DOHH2 (cell line): Measurements from ENCODE around the gene PDE6B.

Experiments used
- H3F3A ChIP-seq: fragments of 200-600 bp; sonication (generic), shearing (Covaris generic); 2 replicates; pipeline ENCODE4 v1.6.0; 2016; ENCODE audit warnings: antibody characterized with exemption, mild to moderate bottlenecking; ENCODE audit not compliant: control insufficient read depth, insufficient read depth
- H3K27ac ChIP-seq: fragments of 200-600 bp; sonication (generic); 2 replicates; pipeline ENCODE4 v1.5.1; 2014; ENCODE audit warnings: low read depth, mild to moderate bottlenecking, low read length, moderate library complexity
- H3K27me3 ChIP-seq: fragments of 200-600 bp; sonication (generic); 2 replicates; pipeline ENCODE4 v1.6.1; 2014; ENCODE audit warnings: mild to moderate bottlenecking, low read length, mixed read lengths; ENCODE audit not compliant: control insufficient read depth
- H3K36me3 ChIP-seq: fragments of 200-600 bp; sonication (generic); 2 replicates; pipeline ENCODE4 v1.6.1; 2014; ENCODE audit warnings: mild to moderate bottlenecking, low read length, moderate library complexity, mixed read lengths; ENCODE audit not compliant: control insufficient read depth
- H3K4me1 ChIP-seq: fragments of 200-600 bp; sonication (generic); 2 replicates; pipeline ENCODE4 v1.6.1; 2014; ENCODE audit warnings: mild to moderate bottlenecking, low read length, mixed read lengths; ENCODE audit not compliant: control insufficient read depth
- H3K4me2 ChIP-seq: fragments of 200-600 bp; sonication (generic); 2 replicates; pipeline ENCODE4 v1.6.0; 2014; ENCODE audit warnings: mild to moderate bottlenecking, low read length, moderate library complexity
- H3K4me3 ChIP-seq: fragments of 200-600 bp; sonication (generic); 2 replicates; pipeline ENCODE4 v1.5.1; 2014; ENCODE audit warnings: mild to moderate bottlenecking, low read length, mixed read lengths
- H3K79me2 ChIP-seq: fragments of 200-600 bp; sonication (generic); 2 replicates; pipeline ENCODE4 v1.6.1; 2014; ENCODE audit warnings: mild to moderate bottlenecking, low read length, mixed read lengths; ENCODE audit not compliant: control insufficient read depth
- H3K9me2 ChIP-seq: fragments of 200-600 bp; sonication (generic); replicated peaks from 2 replicates; pipeline ENCODE4 v1.6.1; 2014; ENCODE audit warnings: mild to moderate bottlenecking, low read length, mixed read lengths; ENCODE audit not compliant: control insufficient read depth
- H3K9me3 ChIP-seq: fragments of 200-600 bp; sonication (generic); 2 replicates; pipeline ENCODE4 v1.6.1; 2014; ENCODE audit warnings: antibody characterized with exemption, low read length, mixed read lengths; ENCODE audit not compliant: control insufficient read depth, insufficient read depth
- H4K20me1 ChIP-seq: fragments of 200-600 bp; sonication (generic); 2 replicates; pipeline ENCODE4 v1.6.0; 2014; ENCODE audit warnings: low read depth, mild to moderate bottlenecking, antibody characterized with exemption, low read length, moderate library complexity; ENCODE audit not compliant: control insufficient read depth, insufficient read depth
- EZH2phosphoT487 ChIP-seq: fragments of 200-600 bp; sonication (generic); IDR thresholded peaks from 2 replicates; pipeline ENCODE4 v1.6.1; 2017; ENCODE audit warnings: borderline replicate concordance, mild to moderate bottlenecking, antibody characterized with exemption, low read length, moderate library complexity, mixed read lengths
- TF ChIP-seq, protein P1 (sequence below): fragments of 200-600 bp; sonication (generic); IDR thresholded peaks from one replicate; pipeline ENCODE4 v1.5.1; 2014; ENCODE audit warnings: antibody characterized with exemption, mild to moderate bottlenecking, low read depth, low read length; ENCODE audit not compliant: poor library complexity, severe bottlenecking

PDE6B gene

DNA sequence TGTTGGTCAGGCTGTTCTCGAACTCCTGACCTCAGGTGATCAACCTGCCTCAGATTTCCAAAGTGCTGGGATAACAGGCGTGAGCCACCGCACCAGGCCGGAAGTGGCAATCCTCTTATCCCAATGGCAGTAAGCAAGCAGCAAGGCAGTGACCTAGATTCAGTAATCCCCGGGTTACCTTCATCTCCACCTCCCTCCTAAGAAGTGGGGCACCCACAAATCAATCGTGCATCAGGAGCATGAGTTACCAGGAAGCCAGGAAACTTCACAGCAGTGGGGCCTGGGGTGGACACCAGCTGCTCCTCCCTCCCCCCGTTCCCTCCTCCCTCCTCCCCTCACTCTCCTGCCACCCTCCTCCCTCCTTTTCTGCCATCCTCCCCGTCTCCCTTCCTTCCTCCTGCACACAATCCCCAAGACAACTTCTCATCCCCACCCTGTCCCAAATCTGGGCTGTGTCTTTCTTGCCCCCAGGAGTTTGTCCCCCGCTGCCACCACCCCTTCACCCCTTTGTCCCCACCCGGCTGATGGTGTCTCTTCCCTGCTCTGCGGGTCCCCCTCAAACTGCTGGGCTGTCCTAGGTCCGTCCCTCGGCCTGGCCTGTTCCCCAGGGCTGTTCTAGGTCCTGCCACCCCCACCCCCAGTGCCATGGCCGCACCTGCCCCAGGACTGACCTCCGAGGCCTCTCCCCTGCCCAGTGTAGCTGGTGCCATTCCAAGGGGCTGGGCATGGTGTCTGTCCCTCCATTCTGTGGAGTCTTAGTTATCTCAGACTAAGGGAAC is 2.2 kb downstream of the PDE6B start:
- H3K4me1 ChIP-seq = no peaks in the 10 kb centered on the region
- no peaks in the 10 kb centered on the region for H3F3A ChIP-seq
- TF ChIP-seq EZH2phosphoT487 = no peak
- TF ChIP-seq, protein P1, sequence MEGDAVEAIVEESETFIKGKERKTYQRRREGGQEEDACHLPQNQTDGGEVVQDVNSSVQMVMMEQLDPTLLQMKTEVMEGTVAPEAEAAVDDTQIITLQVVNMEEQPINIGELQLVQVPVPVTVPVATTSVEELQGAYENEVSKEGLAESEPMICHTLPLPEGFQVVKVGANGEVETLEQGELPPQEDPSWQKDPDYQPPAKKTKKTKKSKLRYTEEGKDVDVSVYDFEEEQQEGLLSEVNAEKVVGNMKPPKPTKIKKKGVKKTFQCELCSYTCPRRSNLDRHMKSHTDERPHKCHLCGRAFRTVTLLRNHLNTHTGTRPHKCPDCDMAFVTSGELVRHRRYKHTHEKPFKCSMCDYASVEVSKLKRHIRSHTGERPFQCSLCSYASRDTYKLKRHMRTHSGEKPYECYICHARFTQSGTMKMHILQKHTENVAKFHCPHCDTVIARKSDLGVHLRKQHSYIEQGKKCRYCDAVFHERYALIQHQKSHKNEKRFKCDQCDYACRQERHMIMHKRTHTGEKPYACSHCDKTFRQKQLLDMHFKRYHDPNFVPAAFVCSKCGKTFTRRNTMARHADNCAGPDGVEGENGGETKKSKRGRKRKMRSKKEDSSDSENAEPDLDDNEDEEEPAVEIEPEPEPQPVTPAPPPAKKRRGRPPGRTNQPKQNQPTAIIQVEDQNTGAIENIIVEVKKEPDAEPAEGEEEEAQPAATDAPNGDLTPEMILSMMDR = no peak
- no peaks in the 10 kb centered on the region for H3K9me2 ChIP-seq
- no peak overlapping the region for H3K4me3 ChIP-seq
- H3K36me3 ChIP-seq = no peaks in the 10 kb centered on the region
- H3K9me3 ChIP-seq = peaks cover 33% of the 10 kb centered on the region; the same call in 1 of the 2 replicates
- H3K4me2 ChIP-seq = no peak overlapping the region
- no peaks in the 10 kb centered on the region for H4K20me1 ChIP-seq
- no peaks in the 10 kb centered on the region for H3K79me2 ChIP-seq
- H3K27me3 ChIP-seq = no peaks in the 10 kb centered on the region
- H3K27ac ChIP-seq = no peak overlapping the region

DNA sequence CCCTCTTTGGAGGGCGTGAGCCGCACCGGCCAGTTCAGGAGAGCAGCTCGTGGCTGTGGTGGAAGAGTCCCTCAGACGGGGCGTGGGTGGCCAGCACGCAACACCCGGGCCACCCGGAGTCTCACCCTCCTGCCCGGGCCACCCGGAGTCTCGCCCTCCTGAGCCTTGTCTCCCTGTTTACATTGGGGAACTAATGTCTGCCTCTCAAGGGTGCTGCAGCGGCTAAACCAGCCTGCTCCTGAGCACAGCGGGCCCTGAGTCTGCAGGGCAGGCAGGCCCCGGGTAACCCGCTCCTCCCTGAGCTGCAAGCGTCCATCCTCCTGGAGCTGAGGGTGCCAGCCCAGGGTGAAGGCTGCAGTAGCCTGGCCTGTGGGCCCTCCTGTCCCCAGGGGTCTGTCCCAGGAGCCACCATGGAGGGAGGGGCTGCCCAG is 3.0 kb downstream of the PDE6B start:
- H3K4me3 ChIP-seq = no peak overlapping the region
- no peaks in the 10 kb centered on the region for H3K36me3 ChIP-seq
- no peaks in the 10 kb centered on the region for H3F3A ChIP-seq
- H3K79me2 ChIP-seq = no peaks in the 10 kb centered on the region
- TF ChIP-seq, protein P1 = no peak
- TF ChIP-seq EZH2phosphoT487 = no peak
- no peak overlapping the region for H3K27ac ChIP-seq
- no peaks in the 10 kb centered on the region for H3K4me1 ChIP-seq
- no peaks in the 10 kb centered on the region for H3K9me2 ChIP-seq
- no peaks in the 10 kb centered on the region for H4K20me1 ChIP-seq
- H3K4me2 ChIP-seq = no peak overlapping the region
- no peaks in the 10 kb centered on the region for H3K27me3 ChIP-seq
- H3K9me3 ChIP-seq = peaks cover 32% of the 10 kb centered on the region; the same call in 1 of the 2 replicates

DNA sequence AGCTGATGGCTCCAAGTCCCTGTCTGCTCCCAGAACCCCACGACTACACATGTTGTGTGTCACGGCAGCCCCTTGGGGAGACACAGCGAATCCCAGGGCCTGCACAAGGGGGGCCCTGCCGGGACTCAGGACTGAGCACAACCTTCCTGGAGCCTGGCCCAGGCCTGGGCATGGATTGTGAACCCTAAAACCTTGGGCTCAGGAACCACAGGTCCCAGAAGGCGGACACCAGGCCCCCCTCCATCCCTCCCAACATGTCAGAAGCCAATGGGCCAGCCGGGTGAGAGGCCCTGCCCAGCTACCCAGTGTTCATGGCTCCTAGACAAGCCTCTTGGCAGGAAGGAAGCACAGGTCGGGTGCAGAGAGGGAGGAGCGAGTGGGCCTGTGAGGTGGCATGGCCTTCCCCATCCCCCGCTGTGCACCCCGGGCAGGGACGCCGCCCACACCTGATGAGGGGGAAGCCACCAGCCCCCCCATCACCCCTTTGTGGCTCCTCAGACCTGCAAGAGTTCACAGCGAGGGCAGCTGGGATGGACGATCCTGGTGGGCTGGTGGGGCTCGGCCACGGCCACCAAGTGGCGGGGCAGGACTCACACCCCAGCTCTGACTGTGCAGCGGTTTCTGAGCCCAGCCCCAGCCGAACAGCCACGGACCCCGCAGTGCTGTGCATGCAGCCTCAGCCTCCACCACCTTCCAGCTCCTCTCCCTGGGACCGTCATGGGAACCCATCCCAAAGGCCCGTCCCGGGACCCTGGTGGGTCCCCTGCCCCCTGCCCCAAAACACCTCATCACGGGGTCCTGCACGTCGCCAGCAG is 3.7 kb downstream of the PDE6B start:
- no peaks in the 10 kb centered on the region for H3K36me3 ChIP-seq
- H3K27ac ChIP-seq = no peak overlapping the region
- no peaks in the 10 kb centered on the region for H3K27me3 ChIP-seq
- TF ChIP-seq EZH2phosphoT487 = no peak
- TF ChIP-seq, protein P1 = no peak
- H3F3A ChIP-seq = no peaks in the 10 kb centered on the region
- no peaks in the 10 kb centered on the region for H3K4me1 ChIP-seq
- H3K79me2 ChIP-seq = no peaks in the 10 kb centered on the region
- H3K4me2 ChIP-seq = no peak overlapping the region
- peaks cover 28% of the 10 kb centered on the region; the same call in 1 of the 2 replicates for H3K9me3 ChIP-seq
- no peak overlapping the region for H3K4me3 ChIP-seq
- no peaks in the 10 kb centered on the region for H3K9me2 ChIP-seq
- no peaks in the 10 kb centered on the region for H4K20me1 ChIP-seq
